ENCODE data around the gene SH3RF3. TPM values are rescaled to one million over a fixed set of nuclear protein-coding genes. Genes with fewer than 3 reads are reported as not detected.

The SH3RF3 gene
- total and polyA plus RNA-seq, 9 of the 15 experiments (the other 6 are each of a cell fraction or from before 2014, with no cell fraction given) = 0.02 TPM; not detected in 8

DNA sequence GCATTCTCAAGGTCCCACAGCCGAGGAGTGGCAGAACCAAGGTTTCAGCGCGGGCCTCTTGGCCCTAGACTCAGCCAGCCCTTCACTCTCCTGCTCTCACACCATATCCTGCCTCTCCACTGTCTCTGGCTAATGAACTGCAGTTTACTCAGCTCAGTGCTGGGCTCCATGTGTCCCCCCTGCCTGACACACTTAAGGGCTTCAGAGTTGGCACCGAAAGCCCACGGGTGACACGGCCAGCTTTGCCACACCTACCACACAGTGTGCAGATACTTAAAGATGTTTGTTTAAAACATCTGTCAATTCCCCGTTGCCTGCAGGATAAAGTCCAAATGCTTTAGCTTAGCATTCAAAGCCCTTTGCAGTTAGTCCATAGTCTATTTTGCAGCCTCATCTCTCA is 243.6 kb downstream of the SH3RF3 start:
- H3K9ac ChIP-seq (ENCODE audit: insufficient read depth in 1 of 2, low read depth in 2 of 2, low read length in 2 of 2) = no peak overlapping the region
- no peaks in the 10 kb centered on the region for H4K20me1 ChIP-seq (replicated peaks; ENCODE audit: control insufficient read depth, insufficient read depth, low read length)
- no peaks in the 10 kb centered on the region; a peak in 1 of 5 replicates for H3K4me1 ChIP-seq (replicated peaks in 1 of 2; ENCODE audit: control insufficient read depth in 2 of 2, insufficient read depth in 2 of 2, low read length in 2 of 2)
- H3K79me2 ChIP-seq (ENCODE audit: control insufficient read depth, insufficient read depth, low read length) = no peaks in the 10 kb centered on the region
- no peak overlapping the region for H3K4me3 ChIP-seq
- CTCF ChIA-PET (ENCODE audit: low intra/inter-chr PET ratio) = no interaction called here
- H3K27me3 ChIP-seq (ENCODE audit: control insufficient read depth in 2 of 2, insufficient read depth in 2 of 2, low read length in 2 of 2) = peaks cover 6 to 68% of the 10 kb centered on the region in 2 experiments; a peak in 3 of 5 replicates
- BruUV-seq (replicated peaks) = no TSS peak
- no peak overlapping the region for H2AFZ ChIP-seq (ENCODE audit: low read depth, low read length)
- in situ Hi-C loops (cut with MboI) (no loop called here), intact Hi-C loops (cut with micrococcal nuclease) (no loop called here)
- TF ChIP-seq ZNF785 (CRISPR knock-in tag; IDR thresholded peaks at IDR 0.05) = no peak
- TF ChIP-seq, protein P1, sequence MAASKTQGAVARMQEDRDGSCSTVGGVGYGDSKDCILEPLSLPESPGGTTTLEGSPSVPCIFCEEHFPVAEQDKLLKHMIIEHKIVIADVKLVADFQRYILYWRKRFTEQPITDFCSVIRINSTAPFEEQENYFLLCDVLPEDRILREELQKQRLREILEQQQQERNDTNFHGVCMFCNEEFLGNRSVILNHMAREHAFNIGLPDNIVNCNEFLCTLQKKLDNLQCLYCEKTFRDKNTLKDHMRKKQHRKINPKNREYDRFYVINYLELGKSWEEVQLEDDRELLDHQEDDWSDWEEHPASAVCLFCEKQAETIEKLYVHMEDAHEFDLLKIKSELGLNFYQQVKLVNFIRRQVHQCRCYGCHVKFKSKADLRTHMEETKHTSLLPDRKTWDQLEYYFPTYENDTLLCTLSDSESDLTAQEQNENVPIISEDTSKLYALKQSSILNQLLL (CRISPR knock-in tag; IDR thresholded peaks at IDR 0.05; ENCODE audit: borderline replicate concordance) = no peak
- no peak for TF ChIP-seq SMARCB1 (IDR thresholded peaks at IDR 0.05; ENCODE audit: insufficient read length, low read depth)
- no peak for TF ChIP-seq MXI1 (IDR thresholded peaks at IDR 0.05; ENCODE audit: low read depth, low read length)
- TF ChIP-seq ZNF408 (CRISPR knock-in tag; IDR thresholded peaks at IDR 0.05; ENCODE audit: low read depth) = no peak
- TF ChIP-seq ZNF24 (IDR thresholded peaks at IDR 0.05) = no peak
- no peak for TF ChIP-seq MAFF (IDR thresholded peaks at IDR 0.05; ENCODE audit: low read length)
- TF ChIP-seq ZNF197 (CRISPR knock-in tag; IDR thresholded peaks at IDR 0.05; ENCODE audit: low read depth) = no peak
- TF ChIP-seq HDAC2 (IDR thresholded peaks at IDR 0.05) = no peak
- TF ChIP-seq, protein P2, sequence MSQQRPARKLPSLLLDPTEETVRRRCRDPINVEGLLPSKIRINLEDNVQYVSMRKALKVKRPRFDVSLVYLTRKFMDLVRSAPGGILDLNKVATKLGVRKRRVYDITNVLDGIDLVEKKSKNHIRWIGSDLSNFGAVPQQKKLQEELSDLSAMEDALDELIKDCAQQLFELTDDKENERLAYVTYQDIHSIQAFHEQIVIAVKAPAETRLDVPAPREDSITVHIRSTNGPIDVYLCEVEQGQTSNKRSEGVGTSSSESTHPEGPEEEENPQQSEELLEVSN (IDR thresholded peaks at IDR 0.05; ENCODE audit: borderline replicate concordance in 1 of 2, extremely low read depth in 1 of 2, insufficient read depth in 1 of 2, insufficient read length in 1 of 2, low read depth in 1 of 2, low read length in 1 of 2, poor library complexity in 1 of 2, severe bottlenecking in 1 of 2) = no peak
- no peak for TF ChIP-seq FOXK1 (CRISPR knock-in tag; IDR thresholded peaks at IDR 0.05; ENCODE audit: borderline replicate concordance)
- no peak for TF ChIP-seq FOXM1 (IDR thresholded peaks at IDR 0.05; ENCODE audit: low read depth)
- TF ChIP-seq FOXM1 (CRISPR knock-in tag; IDR thresholded peaks at IDR 0.05; ENCODE audit: low read depth) = no peak
- no peak for TF ChIP-seq NFE2L1 (tag; IDR thresholded peaks at IDR 0.05; ENCODE audit: borderline replicate concordance, low read depth)
- no peaks in the 10 kb centered on the region for H3K9me1 ChIP-seq (ENCODE audit: control insufficient read depth, insufficient read depth, low read length)
- no peak overlapping the region for H3K27ac ChIP-seq (ENCODE audit: extremely low read depth, low read depth, low read length)
- POLR2A ChIA-PET = interaction anchor here (0.6 to 0.8 kb wide), 2 partner anchors 26 to 370 kb away, joined by 3 read pairs; no protein-coding TSS in a partner anchor
- WGBS (ENCODE audit: insufficient coverage, low coverage, missing lambda C conversion rate) = 0% methylated on average over 7 of the region's 7 CpGs
- no peak overlapping the region for H3K4me2 ChIP-seq (ENCODE audit: insufficient read depth, low read length)
- H3K36me3 ChIP-seq (ENCODE audit: control insufficient read depth, insufficient read depth, low read length) = no peaks in the 10 kb centered on the region
- no peak for ATAC-seq
- H3K9me3 ChIP-seq (replicated peaks; ENCODE audit: control insufficient read depth, insufficient read depth, low read depth, low read length) = no peaks in the 10 kb centered on the region
- DNase-seq (ENCODE audit: extremely low read depth in 1 of 4, low spot score in 3 of 4) = no peak
- no peak for FAIRE-seq
